ENCODE results near the gene BACH2.

The BACH2 gene

GRCh38 chr6:90237350-90237990 is 59.2 kb downstream of the BACH2 start:
- DNase-seq, result no peak

- no peak for DNase-seq
Measured at GRCh38 chr6:90233994-90234393, 62.6 kb downstream of the BACH2 start.

DNA sequence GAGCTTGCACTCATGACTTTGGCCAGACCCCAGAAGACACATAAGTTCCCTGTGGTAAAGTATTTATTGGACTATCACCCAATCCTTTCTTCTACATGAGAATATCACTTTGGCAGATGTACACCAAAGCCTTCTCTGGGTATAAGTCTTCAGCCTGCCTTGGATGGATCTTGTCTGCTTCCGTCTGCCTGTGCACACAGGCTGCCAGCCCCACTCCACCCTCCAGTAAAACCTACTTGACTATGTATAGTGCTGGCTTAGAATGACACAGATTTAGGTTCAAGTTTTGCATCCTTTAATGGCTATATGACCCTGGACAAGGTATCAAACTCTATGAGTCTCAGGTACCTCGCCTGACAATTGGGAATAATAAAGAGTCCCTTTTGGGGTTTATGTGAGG is 63.4 kb downstream of the BACH2 start:
- DNase-seq, result no peak

DNA sequence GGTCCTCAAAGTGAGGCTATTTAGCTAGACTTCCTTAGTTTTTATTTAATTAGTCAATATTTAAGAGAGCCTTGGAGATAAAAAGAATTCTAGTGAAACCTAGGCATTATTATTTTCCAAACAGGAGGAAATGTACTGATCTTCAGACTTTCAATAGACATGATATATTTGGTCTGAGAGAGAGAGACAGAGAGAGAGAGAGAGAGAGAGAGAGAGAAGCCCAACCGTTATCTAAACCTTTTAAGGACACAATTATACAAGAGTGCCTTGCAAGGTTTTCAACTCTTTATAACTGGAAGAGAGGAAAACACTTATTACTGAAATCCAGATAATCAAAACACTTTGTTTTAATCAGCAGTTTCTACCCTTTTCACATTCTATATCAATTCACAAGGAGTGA is 64.8 kb downstream of the BACH2 start:
- no peak for DNase-seq

DNA sequence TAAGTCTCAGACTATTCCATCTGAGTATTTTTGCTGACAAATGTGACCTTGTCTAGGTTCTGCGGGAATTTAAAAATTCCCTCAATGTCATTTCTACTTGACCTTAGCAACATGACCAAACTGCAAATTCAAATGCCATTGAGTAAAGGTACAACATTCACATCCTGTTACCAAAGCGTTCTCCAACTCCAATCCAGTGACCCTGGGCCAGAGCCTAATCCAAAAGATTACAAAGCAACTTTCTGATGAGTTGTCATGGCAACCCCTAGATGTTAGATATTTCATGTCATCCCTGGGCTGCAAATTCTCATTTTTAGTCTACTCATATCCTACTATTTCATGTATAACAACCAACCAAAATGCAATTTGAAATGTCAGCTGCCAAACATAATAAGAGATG is 65.3 kb downstream of the BACH2 start:
- DNase-seq, result no peak

- no peak for DNase-seq
Measured at GRCh38 chr6:90230548-90231215, 66.0 kb downstream of the BACH2 start.

GRCh38 chr6:90229331-90230010 is 67.2 kb downstream of the BACH2 start:
- no peak for DNase-seq

DNA sequence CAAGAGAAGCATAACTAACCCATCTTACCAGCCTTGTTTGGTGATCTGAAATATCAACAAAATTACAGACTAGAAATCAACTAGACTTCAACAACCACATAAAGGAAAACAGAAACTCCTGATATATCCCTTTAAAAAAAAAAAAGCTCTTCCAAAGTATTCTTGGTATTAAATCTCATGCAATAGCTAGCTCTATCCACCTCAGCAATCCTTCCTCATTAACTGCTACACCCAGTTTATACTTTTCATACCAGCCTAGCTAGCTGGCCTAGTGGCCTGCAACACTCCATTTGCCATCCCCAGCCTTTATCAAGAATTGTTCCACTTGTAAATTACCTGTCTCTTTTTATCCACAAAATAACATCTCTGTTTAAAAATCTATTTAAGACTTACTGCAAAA is 69.0 kb downstream of the BACH2 start:
- no peak for DNase-seq

- no peak for DNase-seq
Measured at GRCh38 chr6:90227213-90227612, 69.4 kb downstream of the BACH2 start.

GRCh38 chr6:90226257-90226656 is 70.4 kb downstream of the BACH2 start:
- no peak for DNase-seq

DNA sequence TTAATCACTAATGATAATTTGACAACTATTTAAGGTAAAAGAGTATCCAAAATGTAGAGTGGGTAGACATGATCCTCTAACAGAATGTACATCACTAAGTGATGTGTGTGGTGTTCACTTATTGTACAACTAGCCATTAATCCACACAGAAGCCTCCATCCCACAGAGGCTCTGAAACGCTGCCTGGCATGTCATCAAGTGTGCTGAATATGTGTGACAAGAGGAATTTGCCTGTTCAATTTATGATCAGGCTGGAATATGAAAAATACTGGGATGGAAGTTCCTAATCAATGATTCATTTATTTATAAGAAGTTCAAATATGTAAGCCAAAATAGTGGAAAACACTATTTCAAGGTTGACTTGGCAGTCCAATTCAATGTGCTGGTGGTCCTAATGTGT is 72.4 kb downstream of the BACH2 start:
- no peak for DNase-seq

DNA sequence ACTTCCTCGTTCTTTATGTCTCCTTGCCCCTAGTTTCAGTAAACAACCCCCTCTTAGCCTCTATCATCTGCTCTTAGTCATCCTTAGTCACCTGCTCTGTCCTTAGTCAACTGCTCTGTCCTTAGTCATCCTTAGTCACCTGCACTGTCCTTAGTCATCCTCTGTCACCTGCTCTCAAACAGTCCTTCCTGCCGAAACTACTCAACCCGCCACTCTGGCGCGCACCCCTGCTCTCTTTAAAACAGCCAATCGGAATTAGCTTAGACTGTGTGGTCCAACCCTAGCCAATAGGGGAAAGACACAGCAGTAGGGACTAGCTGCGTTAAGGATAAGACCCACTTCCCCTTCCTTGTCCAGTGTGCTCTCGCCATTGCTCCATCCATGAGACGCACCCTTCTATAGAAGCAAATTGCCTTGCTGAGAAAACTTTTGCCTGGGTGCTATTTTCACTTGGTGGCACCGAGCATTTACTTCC is 73.9 kb downstream of the BACH2 start:
- DNase-seq, result no peak

DNA sequence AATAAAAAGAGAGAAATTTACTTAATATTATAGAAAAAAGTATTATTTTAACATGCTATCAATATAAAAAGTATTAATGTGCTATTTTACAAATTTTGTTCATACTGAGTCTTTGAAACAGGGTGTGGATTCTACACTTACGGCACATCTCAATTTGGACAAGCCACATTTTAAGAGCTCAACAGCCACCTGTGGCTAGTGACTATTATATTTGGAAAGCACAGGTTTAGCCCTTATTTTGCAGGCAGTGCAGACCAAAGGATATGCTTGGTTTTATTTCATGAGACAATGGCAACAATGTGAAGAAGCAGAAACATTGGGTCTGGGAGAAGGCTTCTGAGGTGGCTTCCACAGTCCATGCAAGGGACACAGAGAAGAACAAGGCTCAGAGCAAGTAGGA is 74.6 kb downstream of the BACH2 start:
- DNase-seq, result no peak

DNA sequence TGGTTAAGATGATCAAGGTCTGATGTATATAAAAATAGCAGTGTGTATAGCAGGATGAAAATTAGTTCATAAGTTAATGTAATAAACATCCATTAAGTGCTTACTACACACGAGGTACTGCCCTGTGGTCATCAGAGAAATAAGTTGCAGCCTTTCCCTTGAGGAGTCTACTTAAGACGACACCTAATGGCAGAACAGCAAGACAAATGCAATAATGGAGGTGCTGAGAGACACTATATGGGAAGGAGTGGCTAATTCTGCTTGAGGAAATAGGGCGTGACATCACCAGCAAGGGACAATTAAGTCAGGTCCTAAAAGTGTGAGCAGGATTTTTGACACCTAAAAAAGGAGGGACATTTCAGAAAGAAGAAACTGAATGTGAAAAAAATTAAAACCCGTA is 75.2 kb downstream of the BACH2 start:
- no peak for DNase-seq

- DNase-seq, result no peak
Measured at GRCh38 chr6:90220273-90220672, 76.4 kb downstream of the BACH2 start.

DNA sequence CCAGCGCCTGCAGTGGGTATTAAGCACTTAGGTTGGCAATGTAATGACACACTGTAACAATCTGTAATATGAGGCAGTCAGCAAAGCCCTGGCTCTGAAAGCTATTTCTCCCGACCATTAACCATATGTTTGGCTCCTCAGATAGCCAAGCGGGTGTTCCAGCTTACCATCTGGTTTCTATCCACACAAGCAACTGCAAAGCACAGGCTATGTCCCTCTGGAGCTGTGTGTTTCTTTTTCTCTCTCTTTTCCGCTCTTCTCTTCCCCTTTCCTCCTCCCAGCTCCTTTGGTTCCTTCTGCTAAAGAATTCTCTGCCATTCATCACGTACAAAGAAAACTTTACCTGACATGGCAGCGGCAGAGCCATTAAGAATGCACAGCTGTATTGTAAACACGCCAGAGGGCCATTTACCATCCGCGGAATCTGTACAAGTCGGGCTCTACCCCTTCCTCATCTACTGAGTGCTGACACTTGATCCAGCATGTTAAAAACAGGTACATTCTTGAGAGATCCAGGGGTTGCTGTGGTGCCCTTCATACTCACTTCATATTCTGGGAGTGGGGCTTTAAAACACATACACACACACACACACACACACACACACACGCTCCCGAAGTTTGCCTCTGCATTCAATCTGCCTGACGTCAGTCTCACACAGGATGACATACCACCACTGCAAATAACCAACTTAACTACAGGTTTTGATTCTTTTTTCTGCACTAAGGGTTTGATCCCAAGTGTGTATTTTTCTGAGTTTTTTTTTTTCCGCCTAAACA is 77.2 kb downstream of the BACH2 start:
- peak; percentile 85 for DNase-seq

DNA sequence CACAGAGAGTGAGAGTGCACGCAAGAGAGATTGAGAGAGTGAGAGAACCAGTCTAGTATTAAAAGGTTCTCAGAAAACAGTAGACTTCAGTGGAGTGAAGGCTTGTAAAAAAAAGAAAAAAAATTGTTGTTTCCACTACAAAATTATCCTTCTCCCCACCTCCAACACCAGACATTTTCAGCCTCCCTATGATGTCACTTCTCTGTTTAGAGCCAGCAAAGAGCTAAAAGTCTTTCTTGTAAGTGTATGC is 77.8 kb downstream of the BACH2 start:
- no peak for DNase-seq

- DNase-seq, result no peak
Measured at GRCh38 chr6:90217506-90218127, 79.0 kb downstream of the BACH2 start.

- DNase-seq, result peak; percentile 74
Measured at GRCh38 chr6:90216072-90216977, 80.3 kb downstream of the BACH2 start.

DNA sequence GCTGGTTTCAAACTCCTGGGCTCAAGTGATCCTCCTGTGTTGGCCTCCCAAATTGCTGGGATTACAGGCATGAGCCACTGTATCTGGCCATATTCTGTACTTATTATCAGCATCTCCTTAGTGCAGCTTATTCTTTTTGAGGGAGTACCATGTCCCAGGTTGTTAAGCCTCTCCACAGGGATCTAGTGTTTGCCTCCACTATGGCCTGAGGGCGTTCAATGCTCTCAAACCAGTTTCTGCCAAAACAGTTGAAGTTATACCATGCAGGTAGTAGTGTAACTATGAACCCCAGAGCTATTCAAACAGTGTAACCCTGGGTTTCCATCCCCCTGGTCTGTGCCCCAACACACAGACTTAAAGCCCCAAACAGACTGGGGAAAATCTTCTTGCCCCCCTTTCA is 81.7 kb downstream of the BACH2 start:
- no peak for DNase-seq

DNA sequence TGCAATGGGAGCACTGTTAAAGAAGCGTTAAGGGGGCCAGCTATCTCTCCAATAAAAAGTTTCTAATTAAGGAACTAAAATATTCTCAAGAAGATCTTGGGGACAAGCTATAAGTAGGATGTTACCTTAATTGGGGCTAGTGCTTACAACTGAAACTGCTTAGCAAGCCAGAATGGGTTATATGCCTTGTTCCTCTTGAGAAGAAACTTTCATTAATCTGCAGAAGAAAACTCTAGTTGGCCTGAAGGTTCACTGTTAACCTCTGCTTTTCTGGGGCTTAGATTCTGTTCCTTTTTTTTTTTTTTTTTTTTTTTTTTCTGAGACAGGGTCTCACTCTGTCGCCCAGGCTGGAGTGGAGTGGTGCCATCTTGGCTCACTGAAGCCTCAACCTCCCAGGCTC is 82.2 kb downstream of the BACH2 start:
- DNase-seq, result no peak

DNA sequence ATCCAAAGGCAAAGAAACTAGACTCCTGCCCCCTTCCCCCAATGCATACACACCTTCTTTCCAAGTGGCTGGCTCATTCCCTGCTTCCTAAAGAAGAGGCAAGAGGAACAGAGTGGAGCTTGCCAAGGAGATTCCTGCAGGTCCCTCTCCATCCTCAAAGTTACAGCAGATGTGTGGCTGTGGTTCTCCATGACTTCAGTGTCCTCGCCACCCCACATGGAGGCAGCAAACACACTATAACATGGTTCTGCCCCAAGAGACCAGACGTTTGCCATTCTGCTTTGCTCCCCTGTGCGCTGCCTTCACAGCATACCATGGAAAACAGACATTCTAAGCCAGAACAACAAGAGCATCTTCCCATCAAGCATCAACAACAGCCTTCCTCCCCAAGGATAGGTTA is 84.4 kb downstream of the BACH2 start:
- no peak for DNase-seq
